ENCODE data around the gene FCF1.

GRCh38 chr14:74671789-74672188 lies 41.2 kb upstream of the FCF1 start:
- TF ChIP-seq CTCF (IDR thresholded peaks at IDR 0.05) (no peak), POLR2A (IDR thresholded peaks at IDR 0.05) (no peak)
